ENCODE measurements around the gene HOXB2.

- peak; percentile 64 for TF ChIP-seq EZH2 (IDR thresholded peaks at IDR 0.05; ENCODE audit: borderline replicate concordance, insufficient read depth, low read length, poor library complexity, severe bottlenecking)
- no peak for TF ChIP-seq CTCF (IDR thresholded peaks at IDR 0.05; ENCODE audit: poor library complexity, severe bottlenecking)
Observed at GRCh38 chr17:48554412-48555257, 9.7 kb upstream of the HOXB2 start.
